Measurements from ENCODE around the gene RGS19.

DNA sequence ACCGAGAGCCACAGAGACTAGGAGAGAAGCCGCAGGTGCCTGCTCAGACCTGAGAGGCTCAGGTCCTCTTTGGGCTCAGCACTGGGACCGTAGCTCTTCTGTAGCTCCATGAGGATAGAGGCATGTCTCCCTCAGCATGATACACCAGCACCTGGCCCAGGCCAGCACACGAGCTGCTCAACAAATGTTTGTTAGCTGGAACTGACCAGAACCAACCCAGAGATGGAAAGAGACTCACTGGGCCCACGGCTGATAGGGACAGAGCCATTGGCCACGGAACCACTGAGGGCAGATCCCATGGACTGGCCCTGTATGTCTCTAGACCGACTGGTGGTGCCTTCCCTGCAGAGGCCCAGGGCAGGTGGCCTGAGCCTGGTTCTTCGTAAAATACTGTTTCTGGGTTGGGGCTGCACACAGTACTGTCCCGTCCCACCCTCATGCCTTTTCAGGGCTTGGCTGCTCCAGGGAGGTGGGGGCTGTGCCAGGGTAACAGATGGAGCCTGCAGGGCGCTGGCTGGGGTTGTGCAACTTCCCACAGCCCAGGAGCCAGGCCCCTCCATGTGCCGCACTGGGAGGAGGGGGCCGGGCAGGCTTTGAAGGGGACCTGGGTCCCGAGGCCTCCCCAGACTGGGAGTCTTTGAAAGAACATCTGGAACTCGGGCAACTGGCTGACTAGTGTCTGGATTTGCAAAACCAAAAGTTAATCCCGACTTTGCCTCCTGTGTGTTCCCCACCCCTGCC, 38.1 kb downstream of the RGS19 start:
- TF ChIP-seq, protein P1, sequence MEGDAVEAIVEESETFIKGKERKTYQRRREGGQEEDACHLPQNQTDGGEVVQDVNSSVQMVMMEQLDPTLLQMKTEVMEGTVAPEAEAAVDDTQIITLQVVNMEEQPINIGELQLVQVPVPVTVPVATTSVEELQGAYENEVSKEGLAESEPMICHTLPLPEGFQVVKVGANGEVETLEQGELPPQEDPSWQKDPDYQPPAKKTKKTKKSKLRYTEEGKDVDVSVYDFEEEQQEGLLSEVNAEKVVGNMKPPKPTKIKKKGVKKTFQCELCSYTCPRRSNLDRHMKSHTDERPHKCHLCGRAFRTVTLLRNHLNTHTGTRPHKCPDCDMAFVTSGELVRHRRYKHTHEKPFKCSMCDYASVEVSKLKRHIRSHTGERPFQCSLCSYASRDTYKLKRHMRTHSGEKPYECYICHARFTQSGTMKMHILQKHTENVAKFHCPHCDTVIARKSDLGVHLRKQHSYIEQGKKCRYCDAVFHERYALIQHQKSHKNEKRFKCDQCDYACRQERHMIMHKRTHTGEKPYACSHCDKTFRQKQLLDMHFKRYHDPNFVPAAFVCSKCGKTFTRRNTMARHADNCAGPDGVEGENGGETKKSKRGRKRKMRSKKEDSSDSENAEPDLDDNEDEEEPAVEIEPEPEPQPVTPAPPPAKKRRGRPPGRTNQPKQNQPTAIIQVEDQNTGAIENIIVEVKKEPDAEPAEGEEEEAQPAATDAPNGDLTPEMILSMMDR (IDR thresholded peaks at IDR 0.05) = no peak
- TF ChIP-seq POLR2A (IDR thresholded peaks at IDR 0.05) (no peak), EP300 (IDR thresholded peaks at IDR 0.05) (no peak)
